H9 (cell line): ENCODE results near the gene GFOD2. TPM values are rescaled to one million over a fixed set of nuclear protein-coding genes. Genes with fewer than 3 reads are reported as not detected.

Source experiments
- DNase-seq: peaks from one replicate; pipeline ENCODE4 v3.0.0-alpha.2; 2017
- H2AFZ ChIP-seq: one replicate; pipeline ENCODE4 v1.6.1; 2013; ENCODE audit warnings: mild to moderate bottlenecking, low read length, control low read depth, moderate library complexity
- H2AK5ac ChIP-seq: 2 replicates; pipeline ENCODE4 v1.6.1; 2013; ENCODE audit warnings: low read length, control low read depth, mixed read lengths; ENCODE audit not compliant: insufficient read length
- H2BK120ac ChIP-seq: one replicate; pipeline ENCODE4 v1.6.1; 2013; ENCODE audit warnings: low read depth, mild to moderate bottlenecking, low read length, control low read depth, inconsistent platforms; ENCODE audit not compliant: poor library complexity, severe bottlenecking
- H2BK12ac ChIP-seq: 2 replicates; pipeline ENCODE4 v1.6.1; 2013; ENCODE audit warnings: low read length, control low read depth, mixed read lengths, low read depth; ENCODE audit not compliant: insufficient read length
- H2BK15ac ChIP-seq: 2 replicates; pipeline ENCODE4 v1.6.1; 2013; ENCODE audit warnings: low read depth, low read length, control low read depth
- H2BK20ac ChIP-seq: one replicate; pipeline ENCODE4 v1.6.1; 2013; ENCODE audit warnings: low read depth, mild to moderate bottlenecking, low read length, control low read depth, inconsistent platforms; ENCODE audit not compliant: poor library complexity, severe bottlenecking
- H2BK5ac ChIP-seq: 2 replicates; pipeline ENCODE4 v1.6.1; 2013; ENCODE audit warnings: low read length, control low read depth, mixed read lengths; ENCODE audit not compliant: insufficient read length
- H3K14ac ChIP-seq: 2 replicates; pipeline ENCODE4 v1.6.1; 2013; ENCODE audit warnings: low read length, control low read depth; ENCODE audit not compliant: insufficient read depth
- H3K18ac ChIP-seq: 2 replicates; pipeline ENCODE4 v1.6.1; 2013; ENCODE audit warnings: low read depth, mild to moderate bottlenecking, mixed read lengths, low read length, control low read depth; ENCODE audit not compliant: insufficient read length
- H3K23ac ChIP-seq: 2 replicates; pipeline ENCODE4 v1.6.1; 2013; ENCODE audit warnings: low read length, control low read depth, mixed read lengths, low read depth; ENCODE audit not compliant: insufficient read length
- H3K23me2 ChIP-seq: 2 replicates; pipeline ENCODE4 v1.6.1; 2013; ENCODE audit warnings: low read depth, mild to moderate bottlenecking, mixed read lengths, low read length, control low read depth; ENCODE audit not compliant: insufficient read length, poor library complexity, severe bottlenecking
- H3K27ac ChIP-seq: 2 replicates; pipeline ENCODE4 v1.5.1; 2013; ENCODE audit warnings: low read length, control low read depth, mixed read lengths, low read depth; ENCODE audit not compliant: insufficient read length
- H3K27me3 ChIP-seq: 2 replicates; pipeline ENCODE4 v1.6.1; 2013; ENCODE audit warnings: low read length, control low read depth, inconsistent platforms; ENCODE audit not compliant: insufficient read depth
- H3K4ac ChIP-seq: 2 replicates; pipeline ENCODE4 v1.6.1; 2013; ENCODE audit warnings: low read depth, mild to moderate bottlenecking, control low read depth, inconsistent platforms, low read length, moderate library complexity
- H3K4me1 ChIP-seq: 2 replicates; pipeline ENCODE4 v1.6.1; 2013; ENCODE audit warnings: low read length, control low read depth, inconsistent platforms; ENCODE audit not compliant: insufficient read depth
- H3K4me2 ChIP-seq: 2 replicates; pipeline ENCODE4 v1.6.1; 2013; ENCODE audit warnings: low read length, control low read depth, mixed read lengths; ENCODE audit not compliant: insufficient read length, insufficient read depth
- H3K56ac ChIP-seq: 2 replicates; pipeline ENCODE4 v1.6.1; 2013; ENCODE audit warnings: low read depth, mild to moderate bottlenecking, mixed read lengths, low read length, control low read depth; ENCODE audit not compliant: insufficient read length
- H3K79me1 ChIP-seq: 2 replicates; pipeline ENCODE4 v1.6.1; 2013; ENCODE audit warnings: low read depth, mild to moderate bottlenecking, moderate library complexity, low read length, control low read depth, inconsistent platforms; ENCODE audit not compliant: insufficient read depth, poor library complexity, severe bottlenecking
- H3K79me2 ChIP-seq: 2 replicates; pipeline ENCODE4 v1.6.1; 2013; ENCODE audit warnings: low read length, control low read depth, inconsistent platforms; ENCODE audit not compliant: insufficient read depth
- H3K9ac ChIP-seq: 2 replicates; pipeline ENCODE4 v1.6.1; 2013; ENCODE audit warnings: low read length, control low read depth, mixed read lengths; ENCODE audit not compliant: insufficient read length; ENCODE audit errors: extremely low read depth
- H3K9me3 ChIP-seq: one replicate; pipeline ENCODE4 v1.6.1; 2013; ENCODE audit warnings: low read depth, low read length, inconsistent platforms; ENCODE audit not compliant: control insufficient read depth
- H3T11ph ChIP-seq: one replicate; pipeline ENCODE4 v1.6.1; 2013; ENCODE audit warnings: mild to moderate bottlenecking, low read length, control low read depth, inconsistent platforms
- H4K20me1 ChIP-seq: one replicate; pipeline ENCODE4 v1.6.1; 2013; ENCODE audit not compliant: control insufficient read depth, insufficient read length, insufficient read depth
- H4K5ac ChIP-seq: 2 replicates; pipeline ENCODE4 v1.6.1; 2013; ENCODE audit warnings: low read depth, mild to moderate bottlenecking, mixed read lengths, low read length, control low read depth; ENCODE audit not compliant: insufficient read length
- H4K8ac ChIP-seq: replicated peaks from 2 replicates; pipeline ENCODE4 v1.6.1; 2013; ENCODE audit warnings: low read length, control low read depth, mixed read lengths, low read depth; ENCODE audit not compliant: insufficient read length
- H4K91ac ChIP-seq: 2 replicates; pipeline ENCODE4 v1.6.1; 2013; ENCODE audit warnings: low read depth, mild to moderate bottlenecking, moderate library complexity, mixed read lengths, low read length, control low read depth; ENCODE audit not compliant: insufficient read length
- H3K27ac Mint-ChIP-seq, 3 experiments: 2 replicates in 2 of 3; 3 replicates in 1 of 3; pipeline ENCODE4 v1.8.0; 2020 to 2021; ENCODE audit warnings: mixed read lengths in 3 of 3, mild to moderate bottlenecking in 1 of 3, moderate library complexity in 1 of 3
- H3K27me3 Mint-ChIP-seq: 2 replicates; pipeline ENCODE4 v1.8.0; 2021; ENCODE audit warnings: low read depth, mild to moderate bottlenecking, moderate library complexity, mixed read lengths
- H3K36me3 Mint-ChIP-seq, 3 experiments: 2 replicates in 2 of 3; 3 replicates in 1 of 3; pipeline ENCODE4 v1.8.0; 2020 to 2021; ENCODE audit warnings: low read depth in 3 of 3, mixed read lengths in 3 of 3; ENCODE audit not compliant: insufficient read depth in 1 of 3
- H3K4me1 Mint-ChIP-seq, 2 experiments: 2 replicates each; pipeline ENCODE4 v1.8.0; 2020; ENCODE audit warnings: mixed read lengths in 2 of 2
- H3K4me3 Mint-ChIP-seq, 2 experiments: 2 replicates in 1 of 2; 3 replicates in 1 of 2; pipeline ENCODE4 v1.8.0; 2020 to 2021; ENCODE audit warnings: mild to moderate bottlenecking in 2 of 2, mixed read lengths in 2 of 2, moderate library complexity in 1 of 2
- H3K9me3 Mint-ChIP-seq, 2 experiments: 2 replicates in 1 of 2; 3 replicates in 1 of 2; pipeline ENCODE4 v1.8.0; 2020; ENCODE audit warnings: mild to moderate bottlenecking in 2 of 2, mixed read lengths in 2 of 2, moderate library complexity in 1 of 2
- WGBS: extraction: QIAGEN DNeasy Blood & Tissue Kit; methylation state at CpG from one replicate; pipeline ENCODE4 v1.1.7; 2013; ENCODE audit warnings: missing lambda C conversion rate, low lambda C conversion rate, mixed read lengths; ENCODE audit not compliant: insufficient read length; ENCODE audit errors: extremely low coverage; 5-methylcytosine and 5-hydroxymethylcytosine counted together
- total RNA-seq: library from RNA; stranded (reverse); gene quantifications from 2 replicates; pipeline ENCODE4 v1.2.1, GENCODE V29; 2021
- TF ChIP-seq, protein P1 (sequence below): fragments of 200-600 bp; sonication (generic); conservative IDR thresholded peaks from 3 replicates; pipeline ENCODE4 v1.8.0; 2021; ENCODE audit warnings: antibody characterized with exemption, mild to moderate bottlenecking

The GFOD2 gene
- total RNA-seq, 1 experiment from 2014 or later, result 21.8 TPM

DNA sequence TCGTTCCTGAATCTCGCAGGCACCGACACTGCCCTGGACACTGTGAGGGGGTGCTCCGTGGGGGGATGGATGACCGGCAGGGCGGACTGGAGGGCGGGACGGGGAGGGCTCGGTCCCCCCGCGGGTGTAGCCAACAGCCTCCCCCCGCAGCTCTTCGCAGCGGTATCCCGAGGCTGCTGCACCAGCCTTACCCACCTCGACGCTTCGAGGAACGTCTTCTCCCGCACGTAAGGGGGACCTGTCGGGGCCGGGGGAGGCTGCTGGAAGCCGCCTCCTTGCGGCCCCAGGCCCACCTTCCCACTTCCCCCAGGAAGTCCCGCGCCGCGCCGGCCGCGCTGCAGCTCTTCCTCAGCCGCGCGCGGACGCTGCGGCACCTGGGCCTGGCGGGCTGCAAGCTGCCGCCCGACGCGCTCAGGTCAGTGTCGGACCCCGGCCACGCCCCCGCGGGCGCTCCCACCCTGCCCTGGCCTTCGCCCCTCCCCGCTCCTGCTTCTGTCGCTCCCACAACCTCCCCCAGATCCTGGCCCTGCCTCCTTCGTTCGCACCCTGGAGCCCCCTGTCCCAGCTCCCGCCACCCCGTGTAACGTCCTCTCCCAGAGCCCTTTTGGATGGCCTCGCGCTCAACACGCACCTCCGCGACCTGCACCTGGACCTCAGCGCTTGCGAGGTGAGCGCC lies 70.9 kb downstream of the GFOD2 start:
- Histone ChIP-seq H3K79me2 (no peaks in the 10 kb centered on the region), H3K23ac (no peak overlapping the region), H2BK5ac (no peak overlapping the region), H3K79me1 (no peaks in the 10 kb centered on the region), H3T11ph (no peak overlapping the region), H4K20me1 (no peaks in the 10 kb centered on the region), H3K23me2 (peaks cover 9% of the 10 kb centered on the region), H2BK120ac (no peak overlapping the region), H4K5ac (no peak overlapping the region), H2AFZ (no peak overlapping the region), H4K8ac (no peak overlapping the region), H3K9me3 (no peaks in the 10 kb centered on the region), H3K14ac (no peak overlapping the region), H3K4me2 (no peak overlapping the region), H3K27me3 (no peaks in the 10 kb centered on the region; the same call in 1 of the 2 replicates), H3K4ac (no peak overlapping the region), H2BK15ac (no peak overlapping the region), H2BK12ac (no peak overlapping the region), H3K4me1 (no peaks in the 10 kb centered on the region), H3K18ac (no peak overlapping the region), H2AK5ac (no peak overlapping the region), H2BK20ac (no peak overlapping the region), H4K91ac (no peak overlapping the region), H3K9ac (no peak overlapping the region), H3K27ac (no peak overlapping the region), H3K56ac (no peak overlapping the region)
- H3K36me3 Mint-ChIP-seq, result peaks cover 6 to 28% (median 25%) of the 10 kb centered on the region in 3 experiments; a peak in 6 of 7 replicates
- no peak overlapping the region for H3K4me3 Mint-ChIP-seq
- DNase-seq, result peak; percentile 70
- no peak overlapping the region; a peak in 1 of 7 replicates for H3K27ac Mint-ChIP-seq
- TF ChIP-seq, protein P1, sequence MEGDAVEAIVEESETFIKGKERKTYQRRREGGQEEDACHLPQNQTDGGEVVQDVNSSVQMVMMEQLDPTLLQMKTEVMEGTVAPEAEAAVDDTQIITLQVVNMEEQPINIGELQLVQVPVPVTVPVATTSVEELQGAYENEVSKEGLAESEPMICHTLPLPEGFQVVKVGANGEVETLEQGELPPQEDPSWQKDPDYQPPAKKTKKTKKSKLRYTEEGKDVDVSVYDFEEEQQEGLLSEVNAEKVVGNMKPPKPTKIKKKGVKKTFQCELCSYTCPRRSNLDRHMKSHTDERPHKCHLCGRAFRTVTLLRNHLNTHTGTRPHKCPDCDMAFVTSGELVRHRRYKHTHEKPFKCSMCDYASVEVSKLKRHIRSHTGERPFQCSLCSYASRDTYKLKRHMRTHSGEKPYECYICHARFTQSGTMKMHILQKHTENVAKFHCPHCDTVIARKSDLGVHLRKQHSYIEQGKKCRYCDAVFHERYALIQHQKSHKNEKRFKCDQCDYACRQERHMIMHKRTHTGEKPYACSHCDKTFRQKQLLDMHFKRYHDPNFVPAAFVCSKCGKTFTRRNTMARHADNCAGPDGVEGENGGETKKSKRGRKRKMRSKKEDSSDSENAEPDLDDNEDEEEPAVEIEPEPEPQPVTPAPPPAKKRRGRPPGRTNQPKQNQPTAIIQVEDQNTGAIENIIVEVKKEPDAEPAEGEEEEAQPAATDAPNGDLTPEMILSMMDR, result no peak
- WGBS, result no CpG with 5 or more reads among the region's 65 CpGs
- H3K4me1 Mint-ChIP-seq, result peaks cover 3 to 9% of the 10 kb centered on the region in 2 experiments; a peak in 3 of 4 replicates
- H3K9me3 Mint-ChIP-seq, result no peaks in the 10 kb centered on the region
- H3K27me3 Mint-ChIP-seq, result peaks cover 9% of the 10 kb centered on the region
